EH (cell line): Measurements from ENCODE around the gene PNKP.
"Not testable (repeated sequence)": the region's sequence is repeated elsewhere in the genome, so short reads cannot be mapped to it uniquely, and the experiment has no call there.

Source experiments
- DNase-seq: peaks from one replicate; pipeline ENCODE4 v3.0.0-alpha.2; 2015; ENCODE audit warnings: low read depth

PNKP gene

GRCh38 chr19:49845414-49845813 lies 22.0 kb downstream of the PNKP start:
- no peak for DNase-seq

GRCh38 chr19:49844138-49845095 lies 23.0 kb downstream of the PNKP start:
- no peak for DNase-seq

- no peak for DNase-seq
These were observed 24.1 kb downstream of the PNKP start for GRCh38 chr19:49843265-49843664.

- DNase-seq, result no peak
These were observed 26.6 kb downstream of the PNKP start for GRCh38 chr19:49840736-49841249.

- no peak for DNase-seq
These were observed 27.1 kb downstream of the PNKP start for GRCh38 chr19:49840321-49840720.

GRCh38 chr19:49839713-49840112 lies 27.7 kb downstream of the PNKP start:
- DNase-seq, result no peak

GRCh38 chr19:49838885-49839588 lies 28.3 kb downstream of the PNKP start:
- no peak for DNase-seq

- no peak for DNase-seq
These were observed 30.0 kb downstream of the PNKP start for GRCh38 chr19:49837425-49837824.

GRCh38 chr19:49837009-49837310 lies 30.4 kb downstream of the PNKP start:
- DNase-seq, result no peak

- no peak for DNase-seq
These were observed 31.0 kb downstream of the PNKP start for GRCh38 chr19:49836176-49837008.

GRCh38 chr19:49835562-49835961 lies 31.8 kb downstream of the PNKP start:
- no peak for DNase-seq

GRCh38 chr19:49833599-49833998 lies 33.8 kb downstream of the PNKP start:
- DNase-seq, result no peak

- peak; percentile 45 for DNase-seq
These were observed 34.8 kb downstream of the PNKP start for GRCh38 chr19:49832556-49832955.

GRCh38 chr19:49831592-49831991 lies 35.8 kb downstream of the PNKP start:
- no peak for DNase-seq

GRCh38 chr19:49830766-49831165 lies 36.6 kb downstream of the PNKP start:
- no peak for DNase-seq

GRCh38 chr19:49829721-49830120 lies 37.7 kb downstream of the PNKP start:
- no peak for DNase-seq

- DNase-seq, result no peak
These were observed 38.2 kb downstream of the PNKP start for GRCh38 chr19:49829200-49829599.

GRCh38 chr19:49827034-49827433 lies 40.3 kb downstream of the PNKP start:
- DNase-seq, result no peak

GRCh38 chr19:49824662-49825061 lies 42.7 kb downstream of the PNKP start:
- DNase-seq, result no peak

GRCh38 chr19:49823472-49823871 lies 43.9 kb downstream of the PNKP start:
- DNase-seq, result no peak

GRCh38 chr19:49820125-49820524 lies 47.3 kb downstream of the PNKP start:
- DNase-seq, result no peak

GRCh38 chr19:49819452-49820115 lies 47.8 kb downstream of the PNKP start:
- DNase-seq, result not testable (repeated sequence)
